Ascending aorta (tissue), 2 donors: ENCODE results near the gene SNTG2. TPM values are rescaled to one million over a fixed set of nuclear protein-coding genes. Genes with fewer than 3 reads are reported as not detected.

ENCODE experiments used
- DNase-seq, 2 donors: peaks; one replicate each; pipeline ENCODE4 v3.0.0-alpha.2; 2019; ENCODE audit warnings: low spot score in 2 of 2
- H3K27ac ChIP-seq, 2 donors: fragments of 200-600 bp; sonication (generic); one replicate each; pipeline ENCODE4 v1.5.1; 2016 to 2017; ENCODE audit warnings: mild to moderate bottlenecking in 1 of 2
- H3K27me3 ChIP-seq: fragments of 200-600 bp; sonication (generic); one replicate; pipeline ENCODE4 v1.5.1; 2017
- H3K36me3 ChIP-seq, 2 donors: fragments of 200-600 bp; sonication (generic); one replicate each; pipeline ENCODE4 v1.5.1; 2016
- H3K4me1 ChIP-seq, 2 donors: fragments of 200-600 bp; sonication (generic); one replicate each; pipeline ENCODE4 v1.5.1; 2016 to 2017; ENCODE audit warnings: mild to moderate bottlenecking in 1 of 2
- H3K4me3 ChIP-seq, 2 donors: fragments of 200-600 bp; sonication (generic); one replicate each; pipeline ENCODE4 v1.5.1; 2016 to 2017; ENCODE audit warnings: mild to moderate bottlenecking in 1 of 2
- H3K9me3 ChIP-seq, 2 donors: fragments of 200-600 bp; sonication (generic); one replicate each; pipeline ENCODE4 v1.5.1; 2016
- CTCF ChIP-seq, 3 experiments: fragments of 200-600 bp in 2 of 3; fragments of 450-650 bp in 1 of 3; sonication (generic) in 2 of 3; IDR thresholded peaks; one replicate each; pipeline ENCODE4 v1.5.1; 2016 to 2019; ENCODE audit warnings: antibody characterized with exemption in 3 of 3, mild to moderate bottlenecking in 1 of 3, moderate library complexity in 1 of 3
- intact Hi-C: fragments of 100-400 bp; cut with DNase I; formaldehyde crosslinking; loops from one replicate; pipeline ENCODE4 v1.15.1; 2023
- total RNA-seq: library from RNA; depleted of rRNA; stranded (reverse); fragments of >200 nt; gene quantifications from one replicate; pipeline ENCODE4 v1.1.0, GENCODE V29; 2016

SNTG2 gene
- total RNA-seq, 1 donor from 2014 or later, result 9.9 TPM

- DNase-seq, result no peak
- no peak for TF ChIP-seq CTCF (IDR thresholded peaks at IDR 0.05)
- no peak overlapping the region for H3K27ac ChIP-seq
- H3K36me3 ChIP-seq, result no peaks in the 10 kb centered on the region
- intact Hi-C loops, result no loop called here
- no peaks in the 10 kb centered on the region for H3K9me3 ChIP-seq
- H3K4me3 ChIP-seq, result peak overlapping the region in 1 of 2 donors; percentile 17
- H3K4me1 ChIP-seq, result no peaks in the 10 kb centered on the region
- no peaks in the 10 kb centered on the region for H3K27me3 ChIP-seq
Measured at GRCh38 chr2:1032030-1032429, 81.4 kb downstream of the SNTG2 start.

GRCh38 chr2:1033069-1033468 is 82.4 kb downstream of the SNTG2 start:
- Histone ChIP-seq H3K9me3 (no peaks in the 10 kb centered on the region), H3K36me3 (no peaks in the 10 kb centered on the region), H3K27ac (no peak overlapping the region), H3K4me1 (no peaks in the 10 kb centered on the region), H3K27me3 (no peaks in the 10 kb centered on the region), H3K4me3 (no peak overlapping the region)
- intact Hi-C loops, result no loop called here
- no peak for DNase-seq
- no peak for TF ChIP-seq CTCF (IDR thresholded peaks at IDR 0.05)

GRCh38 chr2:1037066-1037465 is 86.4 kb downstream of the SNTG2 start:
- H3K9me3 ChIP-seq, result no peaks in the 10 kb centered on the region
- no peak for DNase-seq
- H3K27ac ChIP-seq, result no peak overlapping the region
- intact Hi-C loops, result no loop called here
- H3K36me3 ChIP-seq, result no peaks in the 10 kb centered on the region
- no peaks in the 10 kb centered on the region for H3K4me1 ChIP-seq
- TF ChIP-seq CTCF (IDR thresholded peaks at IDR 0.05), result no peak
- no peaks in the 10 kb centered on the region for H3K27me3 ChIP-seq
- H3K4me3 ChIP-seq, result no peak overlapping the region

- Histone ChIP-seq H3K36me3 (no peaks in the 10 kb centered on the region), H3K4me3 (no peak overlapping the region), H3K4me1 (no peaks in the 10 kb centered on the region), H3K27ac (no peak overlapping the region), H3K9me3 (no peaks in the 10 kb centered on the region), H3K27me3 (no peaks in the 10 kb centered on the region)
- no peak for TF ChIP-seq CTCF (IDR thresholded peaks at IDR 0.05)
- intact Hi-C loops, result no loop called here
- no peak for DNase-seq
Measured at GRCh38 chr2:1039549-1039948, 88.9 kb downstream of the SNTG2 start.

GRCh38 chr2:1041012-1041805 is 90.6 kb downstream of the SNTG2 start:
- no peaks in the 10 kb centered on the region for H3K36me3 ChIP-seq
- H3K9me3 ChIP-seq, result no peaks in the 10 kb centered on the region
- no peak for TF ChIP-seq CTCF (IDR thresholded peaks at IDR 0.05)
- H3K4me1 ChIP-seq, result no peaks in the 10 kb centered on the region
- no peak overlapping the region for H3K27ac ChIP-seq
- H3K4me3 ChIP-seq, result no peak overlapping the region
- no peaks in the 10 kb centered on the region for H3K27me3 ChIP-seq
- no peak for DNase-seq
- intact Hi-C loops, result no loop called here
